Right kidney (tissue), 1 donor: Measurements from ENCODE around the gene MRPS22.

ENCODE experiments used
- DNase-seq: peaks from one replicate; pipeline ENCODE4 v3.0.0-alpha.2; 2016

The MRPS22 gene

GRCh38 chr3:139309880-139310279, 33.9 kb upstream of the MRPS22 start:
- no peak for DNase-seq

GRCh38 chr3:139310474-139310933, 33.3 kb upstream of the MRPS22 start:
- no peak for DNase-seq

- DNase-seq: no peak
Measured at GRCh38 chr3:139311557-139311956, 32.3 kb upstream of the MRPS22 start.

GRCh38 chr3:139312416-139312815, 31.4 kb upstream of the MRPS22 start:
- no peak for DNase-seq

GRCh38 chr3:139312959-139313358, 30.9 kb upstream of the MRPS22 start:
- no peak for DNase-seq

- DNase-seq: no peak
Measured at GRCh38 chr3:139313921-139314320, 29.9 kb upstream of the MRPS22 start.

- no peak for DNase-seq
Measured at GRCh38 chr3:139317215-139317614, 26.6 kb upstream of the MRPS22 start.

- DNase-seq: no peak
Measured at GRCh38 chr3:139317660-139318430, 26.0 kb upstream of the MRPS22 start.

- DNase-seq: no peak
Measured at GRCh38 chr3:139318431-139318816, 25.4 kb upstream of the MRPS22 start.

GRCh38 chr3:139318826-139319225, 25.0 kb upstream of the MRPS22 start:
- DNase-seq: no peak

GRCh38 chr3:139319428-139320402, 24.1 kb upstream of the MRPS22 start:
- no peak for DNase-seq

- no peak for DNase-seq
Measured at GRCh38 chr3:139320551-139321309, 23.1 kb upstream of the MRPS22 start.

GRCh38 chr3:139322346-139322745, 21.5 kb upstream of the MRPS22 start:
- DNase-seq: no peak

- DNase-seq: no peak
Measured at GRCh38 chr3:139323146-139323545, 20.7 kb upstream of the MRPS22 start.

- no peak for DNase-seq
Measured at GRCh38 chr3:139324456-139324855, 19.4 kb upstream of the MRPS22 start.

- no peak for DNase-seq
Measured at GRCh38 chr3:139325551-139325950, 18.3 kb upstream of the MRPS22 start.

- DNase-seq: no peak
Measured at GRCh38 chr3:139326131-139326530, 17.7 kb upstream of the MRPS22 start.

- DNase-seq: no peak
Measured at GRCh38 chr3:139326707-139327106, 17.1 kb upstream of the MRPS22 start.

- no peak for DNase-seq
Measured at GRCh38 chr3:139327231-139327630, 16.6 kb upstream of the MRPS22 start.

- DNase-seq: no peak
Measured at GRCh38 chr3:139327861-139328260, 16.0 kb upstream of the MRPS22 start.

- DNase-seq: no peak
Measured at GRCh38 chr3:139328356-139328755, 15.5 kb upstream of the MRPS22 start.

GRCh38 chr3:139329364-139329850, 14.4 kb upstream of the MRPS22 start:
- peak; percentile 70 for DNase-seq
